HEK293 (cell line): ENCODE results near the gene MMP27.

Source experiments
- CTCF ChIA-PET: fragments of 350-600 bp; formaldehyde crosslinking; extraction: SDS; loops from one replicate; lab custom pipeline; 2021; ENCODE audit warnings: antibody characterized with exemption; lab: Yijun Ruan, JAX
- POLR2A ChIA-PET: fragments of 300-600 bp; formaldehyde crosslinking; extraction: SDS; loops from one replicate; lab custom pipeline; 2020; ENCODE audit warnings: antibody characterized with exemption, inconsistent platforms; lab: Yijun Ruan, JAX
- H3K27ac ChIP-seq: fragments of 200-500 bp; sonication (Bioruptor generic); 2 replicates; pipeline ENCODE4 v1.5.1; 2014; ENCODE audit warnings: low read depth, low read length, control low read depth, inconsistent platforms; ENCODE audit errors: extremely low read depth
- H3K36me3 ChIP-seq, 2 experiments: fragments of 200-500 bp in 1 of 2; sonication (Bioruptor generic) in 1 of 2; 1 replicate in 1 of 2; 2 replicates in 1 of 2; pipeline ENCODE4 v1.5.1; 2014 to 2017; ENCODE audit warnings: inconsistent platforms in 2 of 2, low read length in 2 of 2; ENCODE audit not compliant: control insufficient read depth in 2 of 2, insufficient read depth in 1 of 2
- H3K4me1 ChIP-seq: fragments of 200-500 bp; sonication (Bioruptor generic); 2 replicates; pipeline ENCODE4 v1.5.1; 2014; ENCODE audit warnings: mild to moderate bottlenecking, low read length, inconsistent platforms; ENCODE audit not compliant: control insufficient read depth, insufficient read depth
- H3K4me3 ChIP-seq: 2 replicates; pipeline ENCODE4 v1.5.1; 2011; ENCODE audit warnings: low read depth, mild to moderate bottlenecking, control low read depth, low read length, moderate library complexity
- H3K9me3 ChIP-seq: fragments of 200-500 bp; sonication (Bioruptor generic); 2 replicates; pipeline ENCODE4 v1.5.1; 2014; ENCODE audit warnings: low read depth, low read length, inconsistent platforms; ENCODE audit not compliant: control insufficient read depth, insufficient read depth
- HOXC10 ChIP-seq: sonication (generic); formaldehyde crosslinking; IDR thresholded peaks from 2 replicates; pipeline ENCODE4 v1.8.1; 2023; ENCODE audit warnings: mild to moderate bottlenecking, missing genetic modification reagents
- KLF1 ChIP-seq: fragments of 450-650 bp; formaldehyde crosslinking; IDR thresholded peaks from 2 replicates; pipeline ENCODE4 v1.5.1; 2016; ENCODE audit warnings: missing biosample characterization, missing genetic modification characterization
- MZF1 ChIP-seq: fragments of 450-650 bp; formaldehyde crosslinking; IDR thresholded peaks from 2 replicates; pipeline ENCODE4 v1.5.1; 2017; ENCODE audit warnings: missing biosample characterization, missing genetic modification characterization, borderline replicate concordance
- RBAK ChIP-seq: fragments of 450-650 bp; formaldehyde crosslinking; IDR thresholded peaks from 2 replicates; pipeline ENCODE4 v1.5.1; 2016; ENCODE audit warnings: missing biosample characterization, missing genetic modification characterization
- YY2 ChIP-seq: fragments of 450-650 bp; formaldehyde crosslinking; IDR thresholded peaks from 2 replicates; pipeline ENCODE4 v1.5.1; 2016; ENCODE audit warnings: missing biosample characterization, missing genetic modification characterization
- ZNF112 ChIP-seq: fragments of 450-650 bp; formaldehyde crosslinking; IDR thresholded peaks from 2 replicates; pipeline ENCODE4 v1.5.0; 2017; ENCODE audit warnings: missing biosample characterization, missing genetic modification characterization
- ZNF140 ChIP-seq: fragments of 450-650 bp; formaldehyde crosslinking; IDR thresholded peaks from 2 replicates; pipeline ENCODE4 v1.5.1; 2016; ENCODE audit warnings: missing biosample characterization, missing genetic modification characterization
- ZNF19 ChIP-seq: fragments of 450-650 bp; formaldehyde crosslinking; IDR thresholded peaks from 2 replicates; pipeline ENCODE4; 2016; ENCODE audit warnings: missing biosample characterization, missing genetic modification characterization, low read depth
- ZNF394 ChIP-seq: fragments of 450-650 bp; formaldehyde crosslinking; IDR thresholded peaks from 2 replicates; pipeline ENCODE4 v1.5.1; 2016; ENCODE audit warnings: missing biosample characterization, missing genetic modification characterization, mild to moderate bottlenecking, moderate library complexity, borderline replicate concordance
- ZNF423 ChIP-seq: fragments of 450-650 bp; formaldehyde crosslinking; IDR thresholded peaks from 2 replicates; pipeline ENCODE4 v1.5.1; 2016; ENCODE audit warnings: missing biosample characterization, missing genetic modification characterization
- ZNF433 ChIP-seq: fragments of 450-650 bp; formaldehyde crosslinking; IDR thresholded peaks from 2 replicates; pipeline ENCODE4 v1.5.1; 2016; ENCODE audit warnings: missing biosample characterization, missing genetic modification characterization, low read depth
- ZNF473 ChIP-seq: fragments of 450-650 bp; formaldehyde crosslinking; IDR thresholded peaks from 2 replicates; pipeline ENCODE4 v1.5.1; 2017; ENCODE audit warnings: missing biosample characterization, missing genetic modification characterization
- ZNF48 ChIP-seq: fragments of 450-650 bp; formaldehyde crosslinking; IDR thresholded peaks from 2 replicates; pipeline ENCODE4 v1.5.1; 2016; ENCODE audit warnings: missing biosample characterization, missing genetic modification characterization
- ZNF544 ChIP-seq: fragments of 450-650 bp; formaldehyde crosslinking; IDR thresholded peaks from 2 replicates; pipeline ENCODE4 v1.5.0; 2017; ENCODE audit warnings: missing biosample characterization, missing genetic modification characterization
- ZNF596 ChIP-seq: fragments of 450-650 bp; IDR thresholded peaks from 2 replicates; pipeline ENCODE4 v1.5.0; 2018; ENCODE audit warnings: missing biosample characterization, mild to moderate bottlenecking, missing genetic modification characterization, moderate library complexity
- ZNF626 ChIP-seq: fragments of 450-650 bp; sonication (Bioruptor Pico); formaldehyde crosslinking; IDR thresholded peaks from 2 replicates; pipeline ENCODE4 v1.5.1; 2018; ENCODE audit warnings: missing biosample characterization, missing genetic modification characterization, inconsistent platforms
- TF ChIP-seq, protein P1 (sequence below): fragments of 450-650 bp; formaldehyde crosslinking; IDR thresholded peaks from 2 replicates; pipeline ENCODE4 v1.5.1; 2016; ENCODE audit warnings: missing biosample characterization, missing genetic modification characterization
- TF ChIP-seq, protein P2 (sequence below): fragments of 450-650 bp; formaldehyde crosslinking; IDR thresholded peaks from 2 replicates; pipeline ENCODE4 v1.5.1; 2017; ENCODE audit warnings: missing biosample characterization, mild to moderate bottlenecking, missing genetic modification characterization, moderate library complexity
- TF ChIP-seq, protein P3 (sequence below): fragments of 450-650 bp; formaldehyde crosslinking; IDR thresholded peaks from 2 replicates; pipeline ENCODE4; 2016; ENCODE audit warnings: missing biosample characterization, missing genetic modification characterization
- TF ChIP-seq, protein P4 (sequence below): fragments of 450-650 bp; formaldehyde crosslinking; IDR thresholded peaks from 2 replicates; pipeline ENCODE4 v1.5.1; 2016; ENCODE audit warnings: missing biosample characterization, missing genetic modification characterization
- TF ChIP-seq, protein P5 (sequence below): fragments of 450-650 bp; formaldehyde crosslinking; IDR thresholded peaks from 2 replicates; pipeline ENCODE4 v1.5.0; 2017; ENCODE audit warnings: missing biosample characterization, missing genetic modification characterization, borderline replicate concordance
- TF ChIP-seq, protein P6 (sequence below): fragments of 450-650 bp; formaldehyde crosslinking; IDR thresholded peaks from 2 replicates; pipeline ENCODE4 v1.5.1; 2017; ENCODE audit warnings: missing biosample characterization, missing genetic modification characterization

MMP27 gene, protein sequence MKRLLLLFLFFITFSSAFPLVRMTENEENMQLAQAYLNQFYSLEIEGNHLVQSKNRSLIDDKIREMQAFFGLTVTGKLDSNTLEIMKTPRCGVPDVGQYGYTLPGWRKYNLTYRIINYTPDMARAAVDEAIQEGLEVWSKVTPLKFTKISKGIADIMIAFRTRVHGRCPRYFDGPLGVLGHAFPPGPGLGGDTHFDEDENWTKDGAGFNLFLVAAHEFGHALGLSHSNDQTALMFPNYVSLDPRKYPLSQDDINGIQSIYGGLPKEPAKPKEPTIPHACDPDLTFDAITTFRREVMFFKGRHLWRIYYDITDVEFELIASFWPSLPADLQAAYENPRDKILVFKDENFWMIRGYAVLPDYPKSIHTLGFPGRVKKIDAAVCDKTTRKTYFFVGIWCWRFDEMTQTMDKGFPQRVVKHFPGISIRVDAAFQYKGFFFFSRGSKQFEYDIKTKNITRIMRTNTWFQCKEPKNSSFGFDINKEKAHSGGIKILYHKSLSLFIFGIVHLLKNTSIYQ

DNA sequence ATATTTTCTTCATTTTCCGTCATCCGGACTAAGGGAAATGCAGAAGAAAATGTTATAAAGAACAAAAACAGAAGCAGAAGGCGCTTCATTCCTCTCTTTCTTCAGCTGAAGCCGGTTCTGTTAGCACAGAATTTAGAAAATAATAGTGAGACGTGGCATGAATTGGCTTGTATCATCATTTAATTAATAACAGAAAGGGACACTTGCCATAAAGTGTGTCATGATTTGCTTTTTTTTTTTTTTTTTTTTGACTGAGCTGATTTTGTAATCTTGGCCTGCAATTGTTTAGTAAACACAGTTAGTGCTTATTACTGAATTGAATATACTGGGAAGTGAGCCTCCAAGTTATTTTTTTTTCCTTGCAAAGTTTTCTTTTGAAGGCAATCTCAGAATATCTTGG lies at the start of gene MMP27:
TSS of gene MMP27 (minus strand) at position 144 of the 400 bp plus-strand sequence. CDS start at position 89, 55 bp downstream.
- Histone ChIP-seq H3K4me3 (no peak within 1 kb of the TSS), H3K36me3 (no peaks in the 10 kb centered on the region), H3K9me3 (no peaks in the 10 kb centered on the region), H3K27ac (no peak within 1 kb of the TSS), H3K4me1 (no peaks in the 10 kb centered on the region)
- POLR2A ChIA-PET, result no interaction called here
- CTCF ChIA-PET, result no interaction called here
- TF ChIP-seq ZNF433 (no peak), YY2 (tag by site-specific recombination) (no peak), ZNF596 (no peak), ZNF544 (tag by site-specific recombination) (no peak), ZNF140 (tag by site-specific recombination) (no peak), ZNF423 (no peak), ZNF112 (tag by site-specific recombination) (no peak), ZNF48 (tag by site-specific recombination) (no peak), ZNF473 (tag by site-specific recombination) (no peak), KLF1 (tag by site-specific recombination) (no peak), MZF1 (no peak), ZNF19 (tag by site-specific recombination) (no peak)
- TF ChIP-seq, protein P1, sequence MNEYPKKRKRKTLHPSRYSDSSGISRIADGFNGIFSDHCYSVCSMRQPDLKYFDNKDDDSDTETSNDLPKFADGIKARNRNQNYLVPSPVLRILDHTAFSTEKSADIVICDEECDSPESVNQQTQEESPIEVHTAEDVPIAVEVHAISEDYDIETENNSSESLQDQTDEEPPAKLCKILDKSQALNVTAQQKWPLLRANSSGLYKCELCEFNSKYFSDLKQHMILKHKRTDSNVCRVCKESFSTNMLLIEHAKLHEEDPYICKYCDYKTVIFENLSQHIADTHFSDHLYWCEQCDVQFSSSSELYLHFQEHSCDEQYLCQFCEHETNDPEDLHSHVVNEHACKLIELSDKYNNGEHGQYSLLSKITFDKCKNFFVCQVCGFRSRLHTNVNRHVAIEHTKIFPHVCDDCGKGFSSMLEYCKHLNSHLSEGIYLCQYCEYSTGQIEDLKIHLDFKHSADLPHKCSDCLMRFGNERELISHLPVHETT (tag by site-specific recombination), result no peak
- TF ChIP-seq, protein P2, sequence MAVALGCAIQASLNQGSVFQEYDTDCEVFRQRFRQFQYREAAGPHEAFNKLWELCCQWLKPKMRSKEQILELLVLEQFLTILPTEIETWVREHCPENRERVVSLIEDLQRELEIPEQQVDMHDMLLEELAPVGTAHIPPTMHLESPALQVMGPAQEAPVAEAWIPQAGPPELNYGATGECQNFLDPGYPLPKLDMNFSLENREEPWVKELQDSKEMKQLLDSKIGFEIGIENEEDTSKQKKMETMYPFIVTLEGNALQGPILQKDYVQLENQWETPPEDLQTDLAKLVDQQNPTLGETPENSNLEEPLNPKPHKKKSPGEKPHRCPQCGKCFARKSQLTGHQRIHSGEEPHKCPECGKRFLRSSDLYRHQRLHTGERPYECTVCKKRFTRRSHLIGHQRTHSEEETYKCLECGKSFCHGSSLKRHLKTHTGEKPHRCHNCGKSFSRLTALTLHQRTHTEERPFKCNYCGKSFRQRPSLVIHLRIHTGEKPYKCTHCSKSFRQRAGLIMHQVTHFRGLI (tag by site-specific recombination), result no peak
- TF ChIP-seq, protein P3, sequence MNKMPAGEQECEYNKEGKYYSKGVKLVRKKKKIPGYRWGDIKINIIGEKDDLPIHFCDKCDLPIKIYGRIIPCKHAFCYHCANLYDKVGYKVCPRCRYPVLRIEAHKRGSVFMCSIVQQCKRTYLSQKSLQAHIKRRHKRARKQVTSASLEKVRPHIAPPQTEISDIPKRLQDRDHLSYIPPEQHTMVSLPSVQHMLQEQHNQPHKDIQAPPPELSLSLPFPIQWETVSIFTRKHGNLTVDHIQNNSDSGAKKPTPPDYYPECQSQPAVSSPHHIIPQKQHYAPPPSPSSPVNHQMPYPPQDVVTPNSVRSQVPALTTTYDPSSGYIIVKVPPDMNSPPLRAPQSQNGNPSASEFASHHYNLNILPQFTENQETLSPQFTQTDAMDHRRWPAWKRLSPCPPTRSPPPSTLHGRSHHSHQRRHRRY, result no peak

DNA sequence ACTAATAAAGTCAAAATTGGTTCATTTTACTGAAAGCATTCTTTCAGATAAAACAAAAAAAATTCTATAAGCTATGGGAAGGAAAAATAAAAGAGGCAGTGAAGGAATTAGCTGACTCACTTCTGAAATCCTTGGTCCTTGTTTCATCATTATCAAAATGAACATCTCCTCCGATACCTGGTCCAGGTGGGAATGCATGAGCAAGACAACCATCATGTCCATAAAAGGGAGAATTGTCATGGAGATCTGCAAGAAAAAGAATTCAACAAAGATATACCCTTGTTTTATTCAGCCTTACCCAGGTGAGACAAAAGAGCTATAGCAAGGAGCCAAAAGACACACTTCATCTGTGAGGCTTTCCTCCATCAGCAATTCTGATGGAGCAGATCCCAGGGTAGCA lies 47.7 kb upstream of the MMP27 start:
- CTCF ChIA-PET, result interaction anchor here (0.7 to 1.0 kb wide), 3 partner anchors 9 to 1045 kb away, joined by 3 to 4 read pairs (median 3); no protein-coding TSS in a partner anchor
- TF ChIP-seq ZNF596 (no peak), ZNF626 (tag by site-specific recombination) (no peak), RBAK (tag by site-specific recombination) (no peak), ZNF473 (tag by site-specific recombination) (no peak), ZNF394 (tag by site-specific recombination) (no peak), HOXC10 (CRISPR knock-in tag) (no peak)
- TF ChIP-seq, protein P4, sequence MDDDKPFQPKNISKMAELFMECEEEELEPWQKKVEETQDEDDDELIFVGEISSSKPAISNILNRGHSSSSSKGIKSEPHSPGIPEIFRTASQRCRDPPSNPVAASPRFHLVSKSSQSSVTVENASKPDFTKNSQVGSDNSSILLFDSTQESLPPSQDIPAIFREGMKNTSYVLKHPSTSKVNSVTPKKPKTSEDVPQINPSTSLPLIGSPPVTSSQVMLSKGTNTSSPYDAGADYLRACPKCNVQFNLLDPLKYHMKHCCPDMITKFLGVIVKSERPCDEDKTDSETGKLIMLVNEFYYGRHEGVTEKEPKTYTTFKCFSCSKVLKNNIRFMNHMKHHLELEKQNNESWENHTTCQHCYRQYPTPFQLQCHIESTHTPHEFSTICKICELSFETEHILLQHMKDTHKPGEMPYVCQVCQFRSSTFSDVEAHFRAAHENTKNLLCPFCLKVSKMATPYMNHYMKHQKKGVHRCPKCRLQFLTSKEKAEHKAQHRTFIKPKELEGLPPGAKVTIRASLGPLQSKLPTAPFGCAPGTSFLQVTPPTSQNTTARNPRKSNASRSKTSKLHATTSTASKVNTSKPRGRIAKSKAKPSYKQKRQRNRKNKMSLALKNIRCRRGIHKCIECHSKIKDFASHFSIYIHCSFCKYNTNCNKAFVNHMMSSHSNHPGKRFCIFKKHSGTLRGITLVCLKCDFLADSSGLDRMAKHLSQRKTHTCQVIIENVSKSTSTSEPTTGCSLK (tag by site-specific recombination), result no peak
- TF ChIP-seq, protein P5, sequence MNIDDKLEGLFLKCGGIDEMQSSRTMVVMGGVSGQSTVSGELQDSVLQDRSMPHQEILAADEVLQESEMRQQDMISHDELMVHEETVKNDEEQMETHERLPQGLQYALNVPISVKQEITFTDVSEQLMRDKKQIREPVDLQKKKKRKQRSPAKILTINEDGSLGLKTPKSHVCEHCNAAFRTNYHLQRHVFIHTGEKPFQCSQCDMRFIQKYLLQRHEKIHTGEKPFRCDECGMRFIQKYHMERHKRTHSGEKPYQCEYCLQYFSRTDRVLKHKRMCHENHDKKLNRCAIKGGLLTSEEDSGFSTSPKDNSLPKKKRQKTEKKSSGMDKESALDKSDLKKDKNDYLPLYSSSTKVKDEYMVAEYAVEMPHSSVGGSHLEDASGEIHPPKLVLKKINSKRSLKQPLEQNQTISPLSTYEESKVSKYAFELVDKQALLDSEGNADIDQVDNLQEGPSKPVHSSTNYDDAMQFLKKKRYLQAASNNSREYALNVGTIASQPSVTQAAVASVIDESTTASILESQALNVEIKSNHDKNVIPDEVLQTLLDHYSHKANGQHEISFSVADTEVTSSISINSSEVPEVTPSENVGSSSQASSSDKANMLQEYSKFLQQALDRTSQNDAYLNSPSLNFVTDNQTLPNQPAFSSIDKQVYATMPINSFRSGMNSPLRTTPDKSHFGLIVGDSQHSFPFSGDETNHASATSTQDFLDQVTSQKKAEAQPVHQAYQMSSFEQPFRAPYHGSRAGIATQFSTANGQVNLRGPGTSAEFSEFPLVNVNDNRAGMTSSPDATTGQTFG (tag by site-specific recombination), result no peak
- TF ChIP-seq, protein P6, sequence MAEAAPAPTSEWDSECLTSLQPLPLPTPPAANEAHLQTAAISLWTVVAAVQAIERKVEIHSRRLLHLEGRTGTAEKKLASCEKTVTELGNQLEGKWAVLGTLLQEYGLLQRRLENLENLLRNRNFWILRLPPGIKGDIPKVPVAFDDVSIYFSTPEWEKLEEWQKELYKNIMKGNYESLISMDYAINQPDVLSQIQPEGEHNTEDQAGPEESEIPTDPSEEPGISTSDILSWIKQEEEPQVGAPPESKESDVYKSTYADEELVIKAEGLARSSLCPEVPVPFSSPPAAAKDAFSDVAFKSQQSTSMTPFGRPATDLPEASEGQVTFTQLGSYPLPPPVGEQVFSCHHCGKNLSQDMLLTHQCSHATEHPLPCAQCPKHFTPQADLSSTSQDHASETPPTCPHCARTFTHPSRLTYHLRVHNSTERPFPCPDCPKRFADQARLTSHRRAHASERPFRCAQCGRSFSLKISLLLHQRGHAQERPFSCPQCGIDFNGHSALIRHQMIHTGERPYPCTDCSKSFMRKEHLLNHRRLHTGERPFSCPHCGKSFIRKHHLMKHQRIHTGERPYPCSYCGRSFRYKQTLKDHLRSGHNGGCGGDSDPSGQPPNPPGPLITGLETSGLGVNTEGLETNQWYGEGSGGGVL, result no peak

More for the DNA sequence above, 47.7 kb upstream of the MMP27 start:
- H3K27ac ChIP-seq, result no peak overlapping the region
- H3K4me1 ChIP-seq, result no peaks in the 10 kb centered on the region
- no peaks in the 10 kb centered on the region for H3K9me3 ChIP-seq
- H3K4me3 ChIP-seq, result no peak overlapping the region
- POLR2A ChIA-PET, result no interaction called here
- H3K36me3 ChIP-seq, result peaks cover 0 to 9% of the 10 kb centered on the region in 2 experiments; a peak in 1 of 3 replicates
